AG09319 (cell line): Measurements from ENCODE around the gene USP4.
"Not testable (repeated sequence)": the region's sequence is repeated elsewhere in the genome, so short reads cannot be mapped to it uniquely, and the experiment has no call there.

Experiments used
- DNase-seq: peaks from one replicate; pipeline ENCODE4 v3.0.0-alpha.2; 2010; ENCODE audit warnings: low read depth; ENCODE audit errors: extremely low read depth
- TF ChIP-seq, protein P1 (sequence below): IDR thresholded peaks from 2 replicates; pipeline ENCODE4 v1.5.1; 2011; ENCODE audit warnings: low read depth, mild to moderate bottlenecking, inconsistent platforms, low read length, moderate library complexity

The USP4 gene

GRCh38 chr3:49346797-49347251 lies 7.0 kb upstream of the USP4 start:
- no peak for DNase-seq
- TF ChIP-seq, protein P1, sequence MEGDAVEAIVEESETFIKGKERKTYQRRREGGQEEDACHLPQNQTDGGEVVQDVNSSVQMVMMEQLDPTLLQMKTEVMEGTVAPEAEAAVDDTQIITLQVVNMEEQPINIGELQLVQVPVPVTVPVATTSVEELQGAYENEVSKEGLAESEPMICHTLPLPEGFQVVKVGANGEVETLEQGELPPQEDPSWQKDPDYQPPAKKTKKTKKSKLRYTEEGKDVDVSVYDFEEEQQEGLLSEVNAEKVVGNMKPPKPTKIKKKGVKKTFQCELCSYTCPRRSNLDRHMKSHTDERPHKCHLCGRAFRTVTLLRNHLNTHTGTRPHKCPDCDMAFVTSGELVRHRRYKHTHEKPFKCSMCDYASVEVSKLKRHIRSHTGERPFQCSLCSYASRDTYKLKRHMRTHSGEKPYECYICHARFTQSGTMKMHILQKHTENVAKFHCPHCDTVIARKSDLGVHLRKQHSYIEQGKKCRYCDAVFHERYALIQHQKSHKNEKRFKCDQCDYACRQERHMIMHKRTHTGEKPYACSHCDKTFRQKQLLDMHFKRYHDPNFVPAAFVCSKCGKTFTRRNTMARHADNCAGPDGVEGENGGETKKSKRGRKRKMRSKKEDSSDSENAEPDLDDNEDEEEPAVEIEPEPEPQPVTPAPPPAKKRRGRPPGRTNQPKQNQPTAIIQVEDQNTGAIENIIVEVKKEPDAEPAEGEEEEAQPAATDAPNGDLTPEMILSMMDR: no peak

DNA sequence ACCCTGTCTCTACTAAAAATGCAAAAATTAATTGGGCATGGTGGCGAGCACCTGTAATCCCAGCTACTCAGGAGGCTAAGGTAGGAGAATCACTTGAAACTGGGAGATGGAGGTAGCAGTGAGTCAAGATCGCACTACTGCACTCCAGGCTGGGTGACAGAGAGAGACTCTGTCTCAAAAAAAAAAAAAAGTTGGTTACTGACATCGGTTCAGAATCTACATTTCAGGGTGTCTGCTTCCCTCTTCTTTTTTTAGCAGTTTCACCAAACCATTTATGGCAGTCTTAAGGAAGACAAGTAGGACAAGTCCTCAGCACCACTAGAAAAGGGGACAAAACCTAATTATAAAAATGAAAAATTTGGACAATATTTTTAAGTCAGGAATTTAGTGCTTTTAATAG lies 3.3 kb upstream of the USP4 start:
- no peak for DNase-seq
- TF ChIP-seq, protein P1: no peak

DNA sequence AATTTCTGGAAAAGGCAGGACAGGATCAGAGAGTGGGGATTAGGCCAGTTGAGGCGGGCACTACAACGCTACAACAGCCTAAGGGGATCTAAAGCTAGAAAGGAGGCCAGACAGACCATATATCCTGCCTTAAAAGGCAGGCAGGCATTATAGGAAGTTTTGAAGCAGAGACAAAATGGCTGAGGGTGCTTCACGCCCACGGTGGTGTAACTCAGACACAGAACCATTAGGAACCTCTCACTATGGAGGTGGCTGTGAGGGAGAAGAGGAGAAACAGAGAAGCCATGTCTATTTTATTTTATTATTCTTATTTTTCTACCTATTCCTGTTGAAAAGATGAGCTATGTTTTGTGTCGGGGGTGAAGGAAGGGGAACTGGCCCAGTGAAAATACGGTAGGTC lies 2.1 kb upstream of the USP4 start:
- TF ChIP-seq, protein P1: no peak
- DNase-seq: no peak

GRCh38 chr3:49339581-49339940 lies 292 bp downstream of the USP4 start:
- DNase-seq: no peak
- TF ChIP-seq, protein P1: no peak

DNA sequence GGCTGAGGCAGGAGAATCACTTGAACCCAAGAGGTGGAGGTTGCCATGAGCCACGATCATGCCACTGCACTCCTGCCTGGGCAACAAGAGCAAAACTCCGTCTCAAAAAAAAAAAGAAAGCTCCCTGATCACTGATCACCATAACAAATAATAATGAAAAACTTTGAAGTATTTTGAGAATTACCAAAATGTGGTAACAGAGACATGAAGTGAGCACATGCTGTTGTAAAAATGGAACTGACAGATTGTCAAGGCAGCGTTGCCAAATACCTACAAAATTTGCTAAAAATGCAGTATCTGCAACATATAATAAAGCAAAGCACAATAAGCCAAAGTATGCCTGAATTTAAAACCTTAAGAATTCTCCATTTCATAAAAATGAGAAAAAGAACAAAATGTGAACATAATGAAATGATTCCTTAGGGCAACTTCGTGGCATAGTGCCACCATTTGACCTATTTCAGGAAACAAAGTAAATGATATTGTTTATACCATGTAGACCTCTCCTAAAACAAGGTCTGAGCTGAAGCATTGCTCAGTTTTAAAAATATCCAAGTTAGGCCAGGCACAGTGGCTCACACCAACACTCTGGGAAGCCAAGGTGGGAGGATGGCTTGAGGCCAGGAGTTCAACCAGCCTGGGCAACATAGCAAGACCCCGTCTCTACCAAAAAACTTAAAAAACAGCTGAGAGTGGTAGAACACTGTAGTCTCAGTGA lies 5.8 kb downstream of the USP4 start:
- DNase-seq: no peak
- TF ChIP-seq, protein P1: no peak

DNA sequence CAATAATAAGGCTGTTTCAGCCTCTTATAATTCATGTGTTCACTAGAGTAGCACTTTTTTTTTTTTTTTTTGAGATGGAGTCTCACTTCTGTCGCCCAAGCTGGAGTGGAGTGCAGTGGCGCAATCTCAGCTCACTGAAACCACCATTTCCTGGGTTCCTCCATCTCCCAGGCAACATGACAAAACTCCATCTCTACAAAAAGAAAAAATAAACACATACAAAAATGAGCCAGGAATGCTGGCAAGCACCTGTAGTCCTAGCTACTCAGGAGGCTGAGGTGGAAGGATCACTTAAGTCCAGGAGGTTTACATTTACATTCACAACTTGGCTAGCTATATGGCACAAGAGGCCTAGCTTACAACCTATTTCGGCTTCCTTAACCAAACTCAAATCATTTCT lies 6.8 kb downstream of the USP4 start:
- TF ChIP-seq, protein P1: no peak
- no peak for DNase-seq

DNA sequence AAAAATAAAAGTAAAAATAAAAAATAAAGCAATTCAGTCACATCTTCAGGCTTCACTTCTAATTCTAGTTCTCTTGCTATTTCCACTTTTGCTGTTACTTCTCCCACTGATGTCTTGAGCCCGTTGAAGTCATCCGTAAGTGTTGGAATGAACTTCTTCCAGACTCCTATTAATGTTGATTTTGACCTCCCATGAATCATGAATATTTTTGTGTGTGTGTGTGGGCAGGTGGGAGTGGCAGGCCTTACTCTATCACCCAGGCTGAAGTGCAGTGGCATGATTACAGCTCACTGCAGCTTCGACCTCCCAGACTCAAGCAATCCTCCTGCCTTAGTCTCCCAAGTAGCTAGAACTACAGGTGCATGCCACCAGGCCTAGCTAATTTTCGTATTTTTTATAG lies 10.7 kb downstream of the USP4 start:
- no peak for DNase-seq
- TF ChIP-seq, protein P1: no peak

DNA sequence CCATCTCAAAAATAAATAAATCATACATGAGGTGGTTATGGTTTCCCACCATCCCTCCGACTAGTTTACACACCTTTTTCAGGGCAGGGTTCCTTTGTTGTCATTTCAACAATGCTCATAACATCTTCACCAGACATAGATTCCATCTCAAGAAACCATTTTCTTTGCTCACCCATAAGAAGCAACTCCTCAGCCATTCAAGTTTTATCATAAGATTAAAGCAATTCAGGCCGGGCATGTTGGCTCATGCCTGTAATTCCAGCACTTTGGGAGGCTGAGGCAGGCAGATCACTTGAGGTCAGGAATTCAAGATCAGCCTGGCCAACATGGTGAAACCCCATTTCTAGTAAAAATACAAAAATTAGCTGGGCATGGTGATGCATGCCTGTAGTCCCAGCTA lies 11.5 kb downstream of the USP4 start:
- not testable (repeated sequence) for DNase-seq
